HUDEP-2 (cell line): ENCODE results near the gene TAF1B.

Source experiments
- DNase-seq, 76 experiments: peaks; one replicate each; lab custom pipeline; 2025; ENCODE audit not compliant: unreplicated experiment in 76 of 76; lab: John Stamatoyannopoulos, UW

Gene TAF1B

GRCh38 chr2:9807555-9808305, 35.5 kb upstream of the TAF1B start:
- no peak for DNase-seq

GRCh38 chr2:9808334-9809063, 34.8 kb upstream of the TAF1B start:
- no peak for DNase-seq

- DNase-seq = no peak
These were observed 34.3 kb upstream of the TAF1B start for GRCh38 chr2:9809064-9809356.

GRCh38 chr2:9809448-9810088, 33.7 kb upstream of the TAF1B start:
- no peak for DNase-seq

GRCh38 chr2:9811216-9811615, 32.1 kb upstream of the TAF1B start:
- no peak for DNase-seq

GRCh38 chr2:9811679-9812511, 31.4 kb upstream of the TAF1B start:
- DNase-seq = no peak

GRCh38 chr2:9812945-9813311, 30.3 kb upstream of the TAF1B start:
- DNase-seq = no peak

- peak in 55 of 76 experiments; percentile 9 to 66 (median 37) for DNase-seq
These were observed 29.8 kb upstream of the TAF1B start for GRCh38 chr2:9813312-9814128.

- DNase-seq = no peak
These were observed 29.0 kb upstream of the TAF1B start for GRCh38 chr2:9814129-9814868.

GRCh38 chr2:9815076-9815475, 28.2 kb upstream of the TAF1B start:
- DNase-seq = no peak

- DNase-seq = no peak
These were observed 27.4 kb upstream of the TAF1B start for GRCh38 chr2:9815844-9816279.

- no peak for DNase-seq
These were observed 25.2 kb upstream of the TAF1B start for GRCh38 chr2:9818097-9818496.

GRCh38 chr2:9819551-9819950, 23.7 kb upstream of the TAF1B start:
- DNase-seq = no peak

GRCh38 chr2:9820020-9820973, 23.0 kb upstream of the TAF1B start:
- no peak for DNase-seq

GRCh38 chr2:9821805-9822445, 21.3 kb upstream of the TAF1B start:
- no peak for DNase-seq

GRCh38 chr2:9824441-9824840, 18.8 kb upstream of the TAF1B start:
- no peak for DNase-seq

- DNase-seq = no peak
These were observed 18.1 kb upstream of the TAF1B start for GRCh38 chr2:9824956-9825720.
